ENCODE data around the gene INSRR.

- TF ChIP-seq CTCF (IDR thresholded peaks at IDR 0.05) (no peak), POLR2AphosphoS5 (IDR thresholded peaks at IDR 0.05) (no peak)
These were observed 6.3 kb upstream of the INSRR start for GRCh38 chr1:156865258-156865657.

Measured in gastroesophageal sphincter (tissue), 3 donors.